ENCODE measurements around the gene CD247. TPM values are rescaled to one million over a fixed set of nuclear protein-coding genes. Genes with fewer than 3 reads are reported as not detected.

The CD247 gene
- total RNA-seq, 1 experiment from 2014 or later: 0.97 TPM

GRCh38 chr1:167483790-167484189 lies 34.5 kb downstream of the CD247 start:
- BruUV-seq (replicated peaks): no TSS peak
- H3K36me3 Mint-ChIP-seq (ENCODE audit: insufficient read depth, unreplicated experiment): no peaks in the 10 kb centered on the region
- H3K4me3 Mint-ChIP-seq (ENCODE audit: low read depth, unreplicated experiment): no peak overlapping the region
- no peak overlapping the region for H3K27ac Mint-ChIP-seq (ENCODE audit: unreplicated experiment)
- intact Hi-C loops (cut with micrococcal nuclease; ENCODE audit: unreplicated experiment): no loop called here
- CTCF ChIA-PET: no interaction called here
- H3K27me3 Mint-ChIP-seq (ENCODE audit: unreplicated experiment): peaks cover 49% of the 10 kb centered on the region
- TF ChIP-seq CTCF (IDR thresholded peaks at IDR 0.05; ENCODE audit: unreplicated experiment): no peak
- no peaks in the 10 kb centered on the region for H3K9me3 Mint-ChIP-seq (ENCODE audit: low read depth, unreplicated experiment)
- no peak for DNase-seq
- no peaks in the 10 kb centered on the region for H3K4me1 Mint-ChIP-seq (ENCODE audit: low read depth, unreplicated experiment)

- Mint-ChIP-seq H3K27me3 (ENCODE audit: unreplicated experiment) (peaks cover 65% of the 10 kb centered on the region), H3K4me3 (ENCODE audit: low read depth, unreplicated experiment) (no peak overlapping the region), H3K9me3 (ENCODE audit: low read depth, unreplicated experiment) (no peaks in the 10 kb centered on the region), H3K4me1 (ENCODE audit: low read depth, unreplicated experiment) (no peaks in the 10 kb centered on the region), H3K27ac (ENCODE audit: unreplicated experiment) (no peak overlapping the region), H3K36me3 (ENCODE audit: insufficient read depth, unreplicated experiment) (no peaks in the 10 kb centered on the region)
- no peak for DNase-seq
- TF ChIP-seq CTCF (IDR thresholded peaks at IDR 0.05; ENCODE audit: unreplicated experiment): no peak
- intact Hi-C loops (cut with micrococcal nuclease; ENCODE audit: unreplicated experiment): no loop called here
- BruUV-seq (replicated peaks): no TSS peak
- CTCF ChIA-PET: no interaction called here
Observed at GRCh38 chr1:167482184-167482583, 36.1 kb downstream of the CD247 start.

- intact Hi-C loops (cut with micrococcal nuclease; ENCODE audit: unreplicated experiment): no loop called here
- no peak for DNase-seq
- Mint-ChIP-seq H3K4me1 (ENCODE audit: low read depth, unreplicated experiment) (no peaks in the 10 kb centered on the region), H3K27me3 (ENCODE audit: unreplicated experiment) (peaks cover 43% of the 10 kb centered on the region), H3K36me3 (ENCODE audit: insufficient read depth, unreplicated experiment) (no peaks in the 10 kb centered on the region), H3K9me3 (ENCODE audit: low read depth, unreplicated experiment) (no peaks in the 10 kb centered on the region), H3K27ac (ENCODE audit: unreplicated experiment) (no peak overlapping the region), H3K4me3 (ENCODE audit: low read depth, unreplicated experiment) (no peak overlapping the region)
- TF ChIP-seq CTCF (IDR thresholded peaks at IDR 0.05; ENCODE audit: unreplicated experiment): no peak
- BruUV-seq (replicated peaks): no TSS peak
- CTCF ChIA-PET: interaction anchor here (1.6 kb wide), 1 partner anchor 13 kb away, joined by 4 read pairs; no protein-coding TSS in a partner anchor
Observed at GRCh38 chr1:167479331-167479979, 38.9 kb downstream of the CD247 start.

GRCh38 chr1:167477986-167478385 lies 40.3 kb downstream of the CD247 start:
- intact Hi-C loops (cut with micrococcal nuclease; ENCODE audit: unreplicated experiment): no loop called here
- Mint-ChIP-seq H3K4me1 (ENCODE audit: low read depth, unreplicated experiment) (no peaks in the 10 kb centered on the region), H3K4me3 (ENCODE audit: low read depth, unreplicated experiment) (no peak overlapping the region), H3K27me3 (ENCODE audit: unreplicated experiment) (peaks cover 56% of the 10 kb centered on the region), H3K36me3 (ENCODE audit: insufficient read depth, unreplicated experiment) (no peaks in the 10 kb centered on the region), H3K9me3 (ENCODE audit: low read depth, unreplicated experiment) (no peaks in the 10 kb centered on the region), H3K27ac (ENCODE audit: unreplicated experiment) (no peak overlapping the region)
- no peak for TF ChIP-seq CTCF (IDR thresholded peaks at IDR 0.05; ENCODE audit: unreplicated experiment)
- no TSS peak for BruUV-seq (replicated peaks)
- CTCF ChIA-PET: no interaction called here
- DNase-seq: no peak
